AG20443 (cell line): ENCODE measurements around the gene WDTC1.

Experiments
- DNase-seq: peaks from one replicate; pipeline ENCODE4 v3.0.0; 2012; ENCODE audit warnings: low spot score, mixed read lengths

The WDTC1 gene

GRCh38 chr1:27302612-27303011, 68.2 kb downstream of the WDTC1 start:
- no peak for DNase-seq

- no peak for DNase-seq
Measured at GRCh38 chr1:27303509-27303908, 69.1 kb downstream of the WDTC1 start.

GRCh38 chr1:27306071-27306470, 71.6 kb downstream of the WDTC1 start:
- DNase-seq: no peak

GRCh38 chr1:27306892-27307761, 72.7 kb downstream of the WDTC1 start:
- no peak for DNase-seq

- no peak for DNase-seq
Measured at GRCh38 chr1:27307874-27308598, 73.6 kb downstream of the WDTC1 start.

- DNase-seq: no peak
Measured at GRCh38 chr1:27314169-27314568, 79.7 kb downstream of the WDTC1 start.

- no peak for DNase-seq
Measured at GRCh38 chr1:27314737-27315136, 80.3 kb downstream of the WDTC1 start.

- DNase-seq: no peak
Measured at GRCh38 chr1:27316860-27317259, 82.4 kb downstream of the WDTC1 start.

GRCh38 chr1:27318136-27318535, 83.7 kb downstream of the WDTC1 start:
- DNase-seq: no peak

- DNase-seq: peak; percentile 59
Measured at GRCh38 chr1:27318596-27318995, 84.2 kb downstream of the WDTC1 start.

- DNase-seq: peak; percentile 99
Measured at GRCh38 chr1:27321813-27322568, 87.6 kb downstream of the WDTC1 start, which contains the start of gene TMEM222. TSS of gene TMEM222 (plus strand) at chr1:27322163. CDS start at chr1:27322198, 35 bp downstream.

- DNase-seq: no peak
Measured at GRCh38 chr1:27322569-27323240, 88.3 kb downstream of the WDTC1 start.

- no peak for DNase-seq
Measured at GRCh38 chr1:27325286-27325685, 90.9 kb downstream of the WDTC1 start.

GRCh38 chr1:27327964-27328363, 93.5 kb downstream of the WDTC1 start:
- no peak for DNase-seq

GRCh38 chr1:27330786-27331185, 96.4 kb downstream of the WDTC1 start:
- DNase-seq: no peak

GRCh38 chr1:27331426-27331825, 97.0 kb downstream of the WDTC1 start:
- DNase-seq: no peak

GRCh38 chr1:27331922-27332321, 97.5 kb downstream of the WDTC1 start:
- no peak for DNase-seq

- DNase-seq: peak; percentile 84
Measured at GRCh38 chr1:27332536-27333281, 98.3 kb downstream of the WDTC1 start.

- DNase-seq: no peak
Measured at GRCh38 chr1:27333717-27334279, 99.4 kb downstream of the WDTC1 start.

GRCh38 chr1:27335506-27336422, 101.3 kb downstream of the WDTC1 start:
- peak; percentile 6 for DNase-seq
